ENCODE results near the gene SAMD9L.
A peak's percentile ranks its signal among the peaks of the same experiment; 100 is the strongest.

SAMD9L gene

DNA sequence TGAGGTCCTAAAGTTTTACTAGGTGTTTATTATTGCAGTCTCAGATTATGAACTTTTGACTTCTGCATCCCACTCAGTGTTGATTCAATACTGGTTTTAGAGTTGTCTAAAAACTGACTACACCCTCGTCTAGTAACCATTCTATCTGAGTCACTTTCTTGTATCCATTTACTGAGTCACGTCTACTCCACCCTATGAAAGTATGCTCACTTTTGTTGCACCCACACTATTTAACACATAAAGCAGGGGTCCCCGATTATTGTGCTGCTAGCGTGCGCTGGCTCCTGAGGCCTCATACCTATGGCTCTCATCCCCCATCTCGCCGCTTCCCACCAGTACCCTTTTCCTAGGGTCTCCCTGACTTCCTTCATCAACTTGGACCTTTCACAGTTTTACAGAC is 32.4 kb downstream of the SAMD9L start:
- TF ChIP-seq, protein P1, sequence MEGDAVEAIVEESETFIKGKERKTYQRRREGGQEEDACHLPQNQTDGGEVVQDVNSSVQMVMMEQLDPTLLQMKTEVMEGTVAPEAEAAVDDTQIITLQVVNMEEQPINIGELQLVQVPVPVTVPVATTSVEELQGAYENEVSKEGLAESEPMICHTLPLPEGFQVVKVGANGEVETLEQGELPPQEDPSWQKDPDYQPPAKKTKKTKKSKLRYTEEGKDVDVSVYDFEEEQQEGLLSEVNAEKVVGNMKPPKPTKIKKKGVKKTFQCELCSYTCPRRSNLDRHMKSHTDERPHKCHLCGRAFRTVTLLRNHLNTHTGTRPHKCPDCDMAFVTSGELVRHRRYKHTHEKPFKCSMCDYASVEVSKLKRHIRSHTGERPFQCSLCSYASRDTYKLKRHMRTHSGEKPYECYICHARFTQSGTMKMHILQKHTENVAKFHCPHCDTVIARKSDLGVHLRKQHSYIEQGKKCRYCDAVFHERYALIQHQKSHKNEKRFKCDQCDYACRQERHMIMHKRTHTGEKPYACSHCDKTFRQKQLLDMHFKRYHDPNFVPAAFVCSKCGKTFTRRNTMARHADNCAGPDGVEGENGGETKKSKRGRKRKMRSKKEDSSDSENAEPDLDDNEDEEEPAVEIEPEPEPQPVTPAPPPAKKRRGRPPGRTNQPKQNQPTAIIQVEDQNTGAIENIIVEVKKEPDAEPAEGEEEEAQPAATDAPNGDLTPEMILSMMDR (conservative IDR thresholded peaks at IDR 0.05; ENCODE audit: low read depth, low read length) = no peak
- H3K4me3 ChIP-seq (ENCODE audit: low read depth, low read length) = peak overlapping the region; percentile 24
- peak; percentile 46 for DNase-seq (ENCODE audit: low read depth)

DNA sequence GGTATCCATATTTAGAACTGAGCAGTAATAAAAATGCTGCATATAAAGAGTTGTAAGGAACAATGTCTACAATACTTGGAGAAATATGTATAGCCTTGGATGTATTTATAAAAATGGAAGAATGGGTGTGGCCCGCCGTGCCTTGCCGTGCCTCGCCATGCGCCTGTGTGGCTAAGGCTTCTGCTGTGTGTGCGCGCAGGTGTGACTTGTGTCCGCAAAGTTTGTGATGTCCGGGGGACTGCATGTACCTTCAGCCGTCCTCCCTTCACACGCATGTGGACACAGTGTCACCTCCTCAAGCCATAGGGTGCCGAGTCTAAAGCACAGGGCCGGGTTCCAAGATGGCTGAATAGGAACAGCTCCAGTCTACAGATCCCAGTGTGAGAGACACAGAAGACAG is 40.2 kb downstream of the SAMD9L start:
- DNase-seq (ENCODE audit: low read depth) = no peak
- TF ChIP-seq, protein P1 (conservative IDR thresholded peaks at IDR 0.05; ENCODE audit: low read depth, low read length) = no peak
- H3K4me3 ChIP-seq (ENCODE audit: low read depth, low read length) = no peak overlapping the region

- no peak overlapping the region for H3K4me3 ChIP-seq (ENCODE audit: low read depth, low read length)
- TF ChIP-seq, protein P1 (conservative IDR thresholded peaks at IDR 0.05; ENCODE audit: low read depth, low read length) = no peak
- no peak for DNase-seq (ENCODE audit: low read depth)
Measured at GRCh38 chr7:93097388-93097787, 50.8 kb downstream of the SAMD9L start.

DNA sequence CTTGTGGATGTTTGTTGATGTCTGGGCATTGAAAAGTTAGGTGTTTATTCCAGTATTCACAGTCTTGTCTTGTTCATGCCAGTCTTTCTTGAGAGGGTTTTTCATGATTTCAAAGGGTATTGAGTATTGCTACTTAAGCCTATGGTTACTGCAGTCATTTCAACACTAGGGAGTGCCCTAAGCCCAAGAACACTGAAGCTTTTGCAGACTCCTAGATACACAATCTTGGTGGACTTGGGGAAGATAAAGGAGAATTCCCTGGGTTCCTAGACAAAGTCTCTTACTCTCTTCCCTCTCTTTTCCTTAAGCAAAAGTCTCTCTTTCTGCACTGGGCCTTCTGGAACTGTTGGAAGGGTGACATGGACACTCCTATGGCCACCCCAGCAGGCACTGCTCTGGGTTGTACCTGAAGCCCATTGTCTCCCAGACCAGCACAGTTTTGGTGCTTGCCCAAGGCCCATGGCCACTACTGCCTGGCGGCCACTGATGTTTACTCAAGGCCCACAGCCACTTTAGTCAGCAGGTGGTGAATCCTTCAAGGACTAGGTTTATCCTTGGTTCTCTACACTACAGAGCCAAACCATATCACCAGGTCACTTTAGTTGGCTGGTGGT is 55.3 kb downstream of the SAMD9L start:
- DNase-seq (ENCODE audit: low read depth) = peak; percentile 82
- no peak overlapping the region for H3K4me3 ChIP-seq (ENCODE audit: low read depth, low read length)
- TF ChIP-seq, protein P1 (conservative IDR thresholded peaks at IDR 0.05; ENCODE audit: low read depth, low read length) = peak; percentile 73

Data from choroid plexus epithelial cell (primary cell).